HEK293 (cell line): ENCODE results near the gene RRP7A.

ENCODE experiments used
- CTCF ChIP-seq: fragments of 450-650 bp; formaldehyde crosslinking; IDR thresholded peaks from 2 replicates; pipeline ENCODE4 v1.5.1; 2016; ENCODE audit warnings: missing biosample characterization, missing genetic modification characterization
- ZNF398 ChIP-seq: fragments of 450-650 bp; formaldehyde crosslinking; IDR thresholded peaks from 2 replicates; pipeline ENCODE4 v1.5.1; 2017; ENCODE audit warnings: missing biosample characterization, missing genetic modification characterization

DNA sequence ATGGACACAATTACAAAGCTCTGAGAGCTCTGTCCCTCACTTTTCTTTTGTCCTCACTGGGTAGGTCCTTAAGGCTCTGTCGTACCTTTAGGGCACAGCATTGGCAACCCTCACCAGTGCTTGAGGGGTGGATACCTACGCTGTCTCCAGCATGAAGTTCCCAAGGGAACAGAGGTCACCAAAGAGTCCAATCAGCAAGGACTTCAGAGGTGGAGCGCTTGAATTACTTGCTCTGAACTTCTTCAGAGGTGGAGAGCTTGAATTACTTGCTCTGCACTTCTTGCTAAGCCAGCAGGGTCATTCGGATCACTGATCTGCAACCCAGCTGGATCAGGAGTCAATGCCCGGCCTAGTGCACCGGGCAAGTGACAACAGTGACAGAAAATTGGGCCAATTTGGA, 35.1 kb downstream of the RRP7A start:
- TF ChIP-seq ZNF398 (no peak), CTCF (tag by site-specific recombination) (no peak)
